Body of pancreas (tissue), 4 donors: Measurements from ENCODE around the gene RIN3.

Experiments used
- POLR2A ChIP-seq, 3 donors: fragments of 450-650 bp; IDR thresholded peaks; one replicate each; pipeline ENCODE4 v1.6.1; 2016; ENCODE audit warnings: antibody characterized with exemption in 3 of 3, mild to moderate bottlenecking in 2 of 3
- TF ChIP-seq, protein P1 (sequence below), 7 experiments: fragments of 450-650 bp in 4 of 7; fragments of 200-600 bp in 3 of 7; sonication (generic) in 3 of 7; IDR thresholded peaks; one replicate each; pipeline ENCODE4 v1.5.1; 2016 to 2019; ENCODE audit warnings: antibody characterized with exemption in 7 of 7

GRCh38 chr14:92575061-92575747 lies 61.6 kb downstream of the RIN3 start:
- no peak for TF ChIP-seq POLR2A (IDR thresholded peaks at IDR 0.05)
- TF ChIP-seq, protein P1, sequence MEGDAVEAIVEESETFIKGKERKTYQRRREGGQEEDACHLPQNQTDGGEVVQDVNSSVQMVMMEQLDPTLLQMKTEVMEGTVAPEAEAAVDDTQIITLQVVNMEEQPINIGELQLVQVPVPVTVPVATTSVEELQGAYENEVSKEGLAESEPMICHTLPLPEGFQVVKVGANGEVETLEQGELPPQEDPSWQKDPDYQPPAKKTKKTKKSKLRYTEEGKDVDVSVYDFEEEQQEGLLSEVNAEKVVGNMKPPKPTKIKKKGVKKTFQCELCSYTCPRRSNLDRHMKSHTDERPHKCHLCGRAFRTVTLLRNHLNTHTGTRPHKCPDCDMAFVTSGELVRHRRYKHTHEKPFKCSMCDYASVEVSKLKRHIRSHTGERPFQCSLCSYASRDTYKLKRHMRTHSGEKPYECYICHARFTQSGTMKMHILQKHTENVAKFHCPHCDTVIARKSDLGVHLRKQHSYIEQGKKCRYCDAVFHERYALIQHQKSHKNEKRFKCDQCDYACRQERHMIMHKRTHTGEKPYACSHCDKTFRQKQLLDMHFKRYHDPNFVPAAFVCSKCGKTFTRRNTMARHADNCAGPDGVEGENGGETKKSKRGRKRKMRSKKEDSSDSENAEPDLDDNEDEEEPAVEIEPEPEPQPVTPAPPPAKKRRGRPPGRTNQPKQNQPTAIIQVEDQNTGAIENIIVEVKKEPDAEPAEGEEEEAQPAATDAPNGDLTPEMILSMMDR (IDR thresholded peaks at IDR 0.05) = no peak
